Fibroblast of lung (primary cell): ENCODE results near the gene UFL1.

Experiments
- CTCF ChIP-seq, 2 donors: IDR thresholded peaks in 1 of 2; conservative IDR thresholded peaks in 1 of 2; 1 replicate in 1 of 2; 2 replicates in 1 of 2; pipeline ENCODE4 v1.5.1; 2011 to 2012; ENCODE audit warnings: low read length in 2 of 2, control low read depth in 1 of 2, inconsistent platforms in 1 of 2, low read depth in 1 of 2, mild to moderate bottlenecking in 1 of 2
- EZH2 ChIP-seq: IDR thresholded peaks from 2 replicates; pipeline ENCODE4 v1.5.1; 2012; ENCODE audit warnings: low read length, control low read depth, mild to moderate bottlenecking; ENCODE audit errors: missing control alignments

DNA sequence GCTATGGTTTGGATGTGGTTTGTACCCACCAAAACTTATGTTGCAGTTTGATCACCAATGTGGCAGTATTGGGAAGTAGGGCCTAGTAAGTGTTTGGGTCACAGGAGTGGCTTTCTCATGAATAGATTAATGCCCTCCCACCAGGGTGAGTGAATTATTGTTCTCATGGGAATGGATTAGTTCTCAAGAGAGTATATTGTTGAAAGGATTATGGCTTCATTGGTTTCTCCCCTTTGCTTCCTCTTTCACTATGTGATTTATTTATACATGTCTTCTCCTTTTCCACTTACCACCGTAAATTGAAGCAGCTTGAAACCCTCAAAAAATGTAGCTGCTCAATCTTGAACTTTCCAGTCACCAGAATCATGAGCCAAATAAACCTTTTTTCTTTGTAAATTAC, 10.8 kb downstream of the UFL1 start:
- TF ChIP-seq CTCF (conservative IDR thresholded peaks at IDR 0.05 in 1 of 2, IDR thresholded peaks at IDR 0.05 in 1 of 2; ENCODE audit: low read depth in 1 of 2, low read length in 2 of 2) (no peak), EZH2 (no peak)
